HEK293 (cell line): ENCODE measurements around the gene DHRS4L2.

Experiments
- MEIS1 ChIP-seq: sonication (generic); formaldehyde crosslinking; IDR thresholded peaks from 2 replicates; pipeline ENCODE4 v1.8.1; 2022; ENCODE audit warnings: missing genetic modification reagents, mild to moderate bottlenecking, borderline replicate concordance
- ZBTB20 ChIP-seq: fragments of 450-650 bp; formaldehyde crosslinking; IDR thresholded peaks from 2 replicates; pipeline ENCODE4 v1.5.1; 2016; ENCODE audit warnings: missing biosample characterization, missing genetic modification characterization
- ZNF10 ChIP-seq: fragments of 450-650 bp; formaldehyde crosslinking; IDR thresholded peaks from 2 replicates; pipeline ENCODE4 v1.5.1; 2017; ENCODE audit warnings: missing biosample characterization, missing genetic modification characterization
- ZNF561 ChIP-seq: fragments of 450-650 bp; IDR thresholded peaks from 2 replicates; pipeline ENCODE4 v1.5.1; 2018; ENCODE audit warnings: missing biosample characterization, missing genetic modification characterization, borderline replicate concordance
- ZNF629 ChIP-seq: fragments of 450-650 bp; formaldehyde crosslinking; IDR thresholded peaks from 2 replicates; pipeline ENCODE4 v1.5.1; 2017; ENCODE audit warnings: missing biosample characterization, missing genetic modification characterization
- TF ChIP-seq, protein P1 (sequence below): fragments of 450-650 bp; formaldehyde crosslinking; IDR thresholded peaks from 2 replicates; pipeline ENCODE4 v1.5.1; 2016; ENCODE audit warnings: missing biosample characterization, missing genetic modification characterization
- TF ChIP-seq, protein P2 (sequence below): fragments of 450-650 bp; formaldehyde crosslinking; IDR thresholded peaks from 2 replicates; pipeline ENCODE4 v1.5.1; 2016; ENCODE audit warnings: missing biosample characterization, missing genetic modification characterization
- TF ChIP-seq, protein P3 (sequence below): fragments of 450-650 bp; formaldehyde crosslinking; IDR thresholded peaks from 2 replicates; pipeline ENCODE4 v1.5.0; 2017; ENCODE audit warnings: missing biosample characterization, missing genetic modification characterization, borderline replicate concordance

DNA sequence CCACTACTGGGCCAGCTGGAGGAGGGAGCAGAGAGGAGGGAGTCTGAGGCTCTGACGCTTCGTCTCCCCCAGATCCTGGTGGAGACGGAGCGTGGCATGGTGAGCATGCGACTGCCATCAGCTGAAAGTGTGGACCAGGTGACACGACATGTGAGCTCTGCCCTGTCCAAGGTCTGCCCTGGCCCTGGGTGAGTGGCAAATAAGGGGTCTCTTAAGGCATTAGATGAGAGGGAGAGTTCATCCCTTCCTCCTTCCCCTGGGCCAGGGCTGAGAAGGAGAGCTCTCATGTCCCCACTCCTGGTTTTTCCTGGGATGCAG, 65.6 kb downstream of the DHRS4L2 start:
- TF ChIP-seq, protein P1, sequence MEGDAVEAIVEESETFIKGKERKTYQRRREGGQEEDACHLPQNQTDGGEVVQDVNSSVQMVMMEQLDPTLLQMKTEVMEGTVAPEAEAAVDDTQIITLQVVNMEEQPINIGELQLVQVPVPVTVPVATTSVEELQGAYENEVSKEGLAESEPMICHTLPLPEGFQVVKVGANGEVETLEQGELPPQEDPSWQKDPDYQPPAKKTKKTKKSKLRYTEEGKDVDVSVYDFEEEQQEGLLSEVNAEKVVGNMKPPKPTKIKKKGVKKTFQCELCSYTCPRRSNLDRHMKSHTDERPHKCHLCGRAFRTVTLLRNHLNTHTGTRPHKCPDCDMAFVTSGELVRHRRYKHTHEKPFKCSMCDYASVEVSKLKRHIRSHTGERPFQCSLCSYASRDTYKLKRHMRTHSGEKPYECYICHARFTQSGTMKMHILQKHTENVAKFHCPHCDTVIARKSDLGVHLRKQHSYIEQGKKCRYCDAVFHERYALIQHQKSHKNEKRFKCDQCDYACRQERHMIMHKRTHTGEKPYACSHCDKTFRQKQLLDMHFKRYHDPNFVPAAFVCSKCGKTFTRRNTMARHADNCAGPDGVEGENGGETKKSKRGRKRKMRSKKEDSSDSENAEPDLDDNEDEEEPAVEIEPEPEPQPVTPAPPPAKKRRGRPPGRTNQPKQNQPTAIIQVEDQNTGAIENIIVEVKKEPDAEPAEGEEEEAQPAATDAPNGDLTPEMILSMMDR (tag by site-specific recombination): no peak
- no peak for TF ChIP-seq ZNF561 (tag by site-specific recombination)
- TF ChIP-seq, protein P2, sequence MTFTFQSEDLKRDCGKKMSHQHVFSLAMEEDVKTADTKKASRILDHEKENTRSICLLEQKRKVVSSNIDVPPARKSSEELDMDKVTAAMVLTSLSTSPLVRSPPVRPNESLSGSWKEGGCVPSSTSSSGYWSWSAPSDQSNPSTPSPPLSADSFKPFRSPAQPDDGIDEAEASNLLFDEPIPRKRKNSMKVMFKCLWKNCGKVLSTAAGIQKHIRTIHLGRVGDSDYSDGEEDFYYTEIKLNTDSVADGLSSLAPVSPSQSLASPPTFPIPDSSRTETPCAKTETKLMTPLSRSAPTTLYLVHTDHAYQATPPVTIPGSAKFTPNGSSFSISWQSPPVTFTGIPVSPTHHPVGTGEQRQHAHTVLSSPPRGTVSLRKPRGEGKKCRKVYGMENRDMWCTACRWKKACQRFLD (tag by site-specific recombination): no peak
- TF ChIP-seq, protein P3, sequence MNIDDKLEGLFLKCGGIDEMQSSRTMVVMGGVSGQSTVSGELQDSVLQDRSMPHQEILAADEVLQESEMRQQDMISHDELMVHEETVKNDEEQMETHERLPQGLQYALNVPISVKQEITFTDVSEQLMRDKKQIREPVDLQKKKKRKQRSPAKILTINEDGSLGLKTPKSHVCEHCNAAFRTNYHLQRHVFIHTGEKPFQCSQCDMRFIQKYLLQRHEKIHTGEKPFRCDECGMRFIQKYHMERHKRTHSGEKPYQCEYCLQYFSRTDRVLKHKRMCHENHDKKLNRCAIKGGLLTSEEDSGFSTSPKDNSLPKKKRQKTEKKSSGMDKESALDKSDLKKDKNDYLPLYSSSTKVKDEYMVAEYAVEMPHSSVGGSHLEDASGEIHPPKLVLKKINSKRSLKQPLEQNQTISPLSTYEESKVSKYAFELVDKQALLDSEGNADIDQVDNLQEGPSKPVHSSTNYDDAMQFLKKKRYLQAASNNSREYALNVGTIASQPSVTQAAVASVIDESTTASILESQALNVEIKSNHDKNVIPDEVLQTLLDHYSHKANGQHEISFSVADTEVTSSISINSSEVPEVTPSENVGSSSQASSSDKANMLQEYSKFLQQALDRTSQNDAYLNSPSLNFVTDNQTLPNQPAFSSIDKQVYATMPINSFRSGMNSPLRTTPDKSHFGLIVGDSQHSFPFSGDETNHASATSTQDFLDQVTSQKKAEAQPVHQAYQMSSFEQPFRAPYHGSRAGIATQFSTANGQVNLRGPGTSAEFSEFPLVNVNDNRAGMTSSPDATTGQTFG (tag by site-specific recombination): no peak
- no peak for TF ChIP-seq ZNF629 (tag by site-specific recombination)
- no peak for TF ChIP-seq MEIS1
- TF ChIP-seq ZBTB20 (tag by site-specific recombination): no peak
- no peak for TF ChIP-seq ZNF10 (tag by site-specific recombination)
